Measurements from ENCODE around the gene TAF1B. TPM values are rescaled to one million over a fixed set of nuclear protein-coding genes. Genes with fewer than 3 reads are reported as not detected.

The TAF1B gene
- total RNA-seq, 1 donor from 2014 or later: 19.5 TPM

GRCh38 chr2:9983401-9984216, 140.3 kb downstream of the TAF1B start:
- no peak for DNase-seq (ENCODE audit: low read depth, low spot score)

Other genes with a start within 250 kb of the TAF1B start
- 279 and 306 TPM in 2 replicates for gene YWHAQ, start 212.5 kb upstream of the TAF1B start, total RNA-seq
- 0.53 and 1.2 TPM in 2 replicates for gene GRHL1, start 108.2 kb downstream of the TAF1B start, total RNA-seq
- gene KLF11, start 200.1 kb downstream of the TAF1B start, total RNA-seq: 5.3 and 5.4 TPM in 2 replicates
- 0.04 and 0.07 TPM in 2 replicates for gene CYS1, start 236.9 kb downstream of the TAF1B start, total RNA-seq

All from pulmonary artery endothelial cell (primary cell).